IPS DF 4.7 (cell line): Measurements from ENCODE around the gene TBX5.

Experiments used
- DNase-seq: peaks from one replicate; pipeline ENCODE4 v3.0.0-alpha.2; 2013; ENCODE audit warnings: low spot score; ENCODE audit errors: extremely low read depth

TBX5 gene

GRCh38 chr12:114405519-114406271, at the start of gene TBX5:
Gene TBX5 (minus strand): TSS chr12:114406144. CDS start chr12:114403898, 2,246 bp downstream.
- no peak for DNase-seq

DNA sequence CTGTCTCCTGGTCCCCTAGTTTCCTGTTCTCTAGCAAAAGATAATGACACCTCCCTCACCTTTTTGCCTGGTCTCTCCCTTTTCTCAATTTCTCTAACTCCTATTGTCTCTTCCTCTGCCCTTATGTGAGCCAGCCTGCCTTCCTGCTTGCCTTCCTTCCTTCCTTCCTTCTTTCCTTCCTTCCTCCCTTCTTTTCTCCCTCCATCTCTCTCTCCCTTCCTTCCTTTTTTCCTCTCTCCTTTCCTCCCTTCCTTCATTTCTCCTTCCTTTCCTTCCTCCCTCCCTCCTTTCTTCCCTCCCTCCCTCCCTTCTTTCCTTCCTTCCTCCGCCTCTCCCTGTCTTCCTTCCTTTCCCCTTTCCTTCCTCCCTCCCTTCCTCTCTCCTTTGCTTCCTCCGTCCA, 45.7 kb upstream of the TBX5 start:
- no peak for DNase-seq

DNA sequence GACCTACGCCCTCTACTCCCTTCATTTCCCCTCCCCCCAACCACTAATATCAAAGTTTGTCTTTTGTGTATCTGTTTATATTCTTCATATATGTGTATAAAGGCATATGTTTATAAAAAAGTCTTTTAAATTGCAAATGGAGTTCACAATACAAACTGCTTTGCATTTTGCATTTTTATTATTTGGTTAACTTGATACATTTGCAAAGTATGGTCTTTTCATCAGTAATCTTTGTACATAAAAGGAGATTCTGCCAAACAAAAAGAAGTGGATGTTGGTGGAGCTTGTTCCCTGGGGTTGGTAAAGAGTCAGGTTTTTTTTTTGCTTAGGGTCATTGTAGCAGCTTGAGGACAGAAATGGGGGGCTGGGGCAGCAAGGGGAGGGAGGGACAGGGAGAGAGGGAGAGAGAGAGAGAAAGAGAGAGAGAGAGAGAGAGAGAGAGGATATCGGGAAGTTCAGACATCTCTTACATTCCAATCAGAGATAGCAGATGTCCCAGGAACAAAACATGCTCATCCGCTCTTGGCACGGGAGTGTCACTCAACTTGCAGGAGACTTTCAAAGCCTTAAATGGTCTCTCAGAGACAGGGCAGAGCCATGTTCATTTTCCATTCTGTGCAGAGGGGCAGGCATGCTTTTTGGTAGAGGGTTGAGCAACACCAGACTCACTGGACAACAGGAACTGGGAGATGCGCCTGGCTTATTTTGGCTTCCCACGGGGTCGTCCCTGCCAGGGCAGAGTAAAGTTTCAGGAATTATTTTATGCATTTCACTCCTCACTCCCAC, 44.8 kb upstream of the TBX5 start:
- no peak for DNase-seq

DNA sequence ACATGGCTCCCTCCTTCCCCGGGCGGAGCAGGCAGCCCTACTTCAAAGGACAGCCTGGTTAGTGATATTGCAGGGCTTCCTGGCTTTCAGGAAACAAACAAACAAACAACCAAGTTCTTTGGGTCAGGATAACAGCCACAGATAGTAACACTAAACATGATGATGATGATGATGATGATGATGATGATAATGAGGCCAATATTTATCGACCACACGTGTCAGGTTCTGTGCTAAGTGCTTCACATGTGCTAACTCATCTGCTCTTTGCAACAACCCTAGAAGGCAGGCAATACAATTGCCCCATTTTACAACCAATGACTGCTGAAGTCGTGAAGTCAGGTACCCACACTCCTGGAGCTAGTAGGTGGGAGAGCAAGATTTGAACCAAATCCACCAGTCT, 44.1 kb upstream of the TBX5 start:
- DNase-seq = no peak

DNA sequence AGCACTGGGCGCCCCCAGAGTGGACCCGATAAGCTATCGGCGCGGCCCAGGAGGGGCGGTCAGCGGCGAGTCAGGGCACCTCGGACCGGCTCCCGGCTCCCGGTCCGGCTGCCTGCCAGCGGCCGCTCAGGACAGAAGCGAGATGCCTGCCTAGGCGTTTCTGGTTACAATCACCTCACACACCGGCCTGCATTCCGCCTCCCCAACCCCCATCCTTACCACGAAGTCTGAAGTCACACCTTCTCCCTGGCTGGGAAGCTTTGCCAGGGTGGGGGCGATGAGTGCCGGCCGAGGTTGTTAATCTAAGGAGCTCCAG, 42.6 kb upstream of the TBX5 start:
- DNase-seq = no peak

GRCh38 chr12:114447799-114448617, 42.1 kb upstream of the TBX5 start:
- no peak for DNase-seq

DNA sequence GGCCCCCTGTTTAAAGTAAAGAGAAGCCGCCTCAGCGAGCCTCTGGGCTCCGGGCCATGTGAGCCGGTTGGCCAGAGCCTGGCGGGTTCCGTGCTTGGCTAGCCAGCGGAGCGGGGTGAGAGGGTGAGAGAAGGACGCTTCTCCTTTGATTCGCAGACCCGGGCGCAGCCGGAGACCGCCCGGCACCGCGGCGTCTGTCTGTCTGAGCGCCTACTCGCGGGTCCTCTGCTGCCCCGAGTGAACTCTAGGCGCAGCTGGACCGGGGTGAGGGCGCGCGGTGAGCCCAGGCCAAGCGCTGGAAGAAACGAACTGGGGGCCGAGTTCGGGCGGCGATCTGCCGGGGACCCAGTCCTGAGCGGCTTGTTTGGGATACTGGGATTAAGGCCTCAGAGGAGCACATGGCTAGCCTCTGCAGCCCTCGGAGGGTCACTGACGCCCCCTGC, 41.4 kb upstream of the TBX5 start:
- no peak for DNase-seq

- DNase-seq = no peak
Measured at GRCh38 chr12:114445401-114446323, 39.7 kb upstream of the TBX5 start.

- DNase-seq = no peak
Measured at GRCh38 chr12:114444422-114445279, 38.7 kb upstream of the TBX5 start.

- DNase-seq = no peak
Measured at GRCh38 chr12:114443607-114444421, 37.9 kb upstream of the TBX5 start.

DNA sequence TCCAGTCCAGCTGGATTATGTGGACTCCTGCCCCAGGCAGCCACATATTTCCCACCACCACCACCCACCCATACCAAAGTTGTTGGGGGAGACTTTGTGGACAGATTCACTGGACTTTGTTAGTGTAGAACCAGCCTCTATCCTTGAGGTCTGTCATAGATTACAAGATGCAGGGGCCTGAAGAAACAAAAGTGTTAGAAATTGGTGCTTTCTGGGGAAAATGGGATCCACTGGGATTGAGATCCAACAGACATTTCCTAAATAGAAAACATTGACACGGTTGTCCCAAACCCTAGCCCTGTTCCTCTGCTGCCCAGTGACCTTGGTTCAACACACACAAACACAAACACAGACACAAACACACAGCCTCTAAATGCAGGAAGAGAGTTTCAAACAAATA, 36.6 kb upstream of the TBX5 start:
- DNase-seq = no peak

DNA sequence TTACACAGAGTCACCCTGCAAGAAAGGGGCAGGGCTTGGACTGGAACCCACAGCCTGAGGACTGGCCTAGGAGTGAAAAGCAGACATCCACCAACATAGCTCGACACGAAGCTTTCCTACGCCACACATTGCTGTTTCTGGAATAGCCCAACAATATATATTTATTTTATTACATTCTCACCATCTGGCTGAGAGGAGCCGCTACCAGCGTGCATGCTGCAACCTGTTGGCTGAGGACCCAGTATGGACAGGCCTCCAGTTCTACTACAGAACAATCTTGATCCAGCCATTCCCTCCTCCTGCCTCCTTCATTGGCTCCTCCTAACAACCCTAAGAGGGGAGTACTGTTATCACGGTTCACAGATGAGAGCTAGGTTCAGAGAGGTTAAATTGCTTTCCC, 35.6 kb upstream of the TBX5 start:
- no peak for DNase-seq

DNA sequence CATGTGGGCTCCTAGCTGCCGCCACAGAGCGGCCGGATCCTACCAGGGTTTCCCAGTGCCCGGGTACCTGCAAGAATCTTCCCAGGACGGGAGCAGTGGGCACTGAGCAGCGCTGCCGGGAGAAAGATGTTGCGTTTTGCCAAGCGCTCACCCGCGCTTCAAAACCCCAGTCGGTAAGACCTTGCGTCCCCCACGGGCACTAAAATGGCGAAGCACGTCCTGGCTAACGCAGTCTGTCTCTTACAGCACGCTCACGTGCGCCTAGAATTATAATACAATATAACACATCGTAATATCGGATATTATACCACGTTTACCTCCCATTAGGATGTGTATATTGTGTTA, 35.1 kb upstream of the TBX5 start:
- DNase-seq = no peak

DNA sequence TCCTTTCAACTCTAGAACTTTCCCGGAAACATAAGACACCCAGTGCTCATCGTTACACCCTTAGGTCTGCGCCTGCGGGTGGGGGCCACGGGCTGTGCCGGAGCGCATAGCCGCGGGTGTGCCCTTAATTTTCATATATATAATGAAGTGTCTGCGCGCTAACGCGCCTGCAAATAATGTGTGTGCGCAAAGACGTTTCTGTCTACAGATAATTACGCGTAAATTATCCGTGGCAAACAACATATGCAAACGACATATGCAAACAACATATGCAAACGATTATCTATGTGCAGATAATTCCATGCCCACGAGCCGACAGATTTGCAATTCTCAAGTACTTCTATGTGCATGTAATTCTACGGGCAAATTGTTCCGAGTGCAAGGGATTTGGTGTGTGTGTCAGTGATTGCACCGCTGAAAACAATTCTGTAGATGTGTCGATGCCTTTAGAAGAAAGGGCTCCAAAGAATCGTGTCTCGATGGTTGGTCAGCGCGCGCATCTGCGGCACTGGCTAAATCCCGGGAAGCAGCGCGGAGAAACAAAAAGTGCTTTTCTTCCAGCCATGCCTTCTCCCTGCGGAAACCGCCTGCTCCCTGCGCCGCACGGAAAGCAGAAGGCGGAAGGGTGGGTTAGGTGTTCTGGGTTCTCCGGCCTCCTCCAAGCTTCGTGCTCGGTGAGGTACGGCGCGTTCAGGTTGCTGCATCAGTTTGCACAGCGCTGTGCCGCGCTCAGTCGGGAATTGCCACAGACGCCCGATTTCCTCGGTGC, 34.5 kb upstream of the TBX5 start:
- no peak for DNase-seq

DNA sequence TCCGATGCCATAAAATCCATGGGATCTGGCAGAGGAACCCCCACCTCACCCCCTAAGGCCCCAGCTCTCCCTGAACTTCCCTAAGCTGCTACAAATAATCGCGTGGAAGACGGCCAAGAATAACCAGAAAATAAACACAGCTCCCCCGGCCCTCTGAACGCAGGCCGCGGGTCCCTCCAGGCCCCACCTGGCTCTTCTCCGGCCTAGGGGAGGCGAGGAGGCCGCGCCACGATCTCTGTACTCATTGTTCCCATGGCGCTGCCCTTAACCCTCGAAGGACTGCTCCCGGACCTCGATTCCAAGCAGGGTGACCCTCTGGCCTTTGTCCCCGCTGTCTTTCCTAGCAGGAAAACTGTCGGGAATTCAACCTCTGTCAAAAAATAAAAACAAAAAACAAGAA, 33.9 kb upstream of the TBX5 start:
- no peak for DNase-seq

DNA sequence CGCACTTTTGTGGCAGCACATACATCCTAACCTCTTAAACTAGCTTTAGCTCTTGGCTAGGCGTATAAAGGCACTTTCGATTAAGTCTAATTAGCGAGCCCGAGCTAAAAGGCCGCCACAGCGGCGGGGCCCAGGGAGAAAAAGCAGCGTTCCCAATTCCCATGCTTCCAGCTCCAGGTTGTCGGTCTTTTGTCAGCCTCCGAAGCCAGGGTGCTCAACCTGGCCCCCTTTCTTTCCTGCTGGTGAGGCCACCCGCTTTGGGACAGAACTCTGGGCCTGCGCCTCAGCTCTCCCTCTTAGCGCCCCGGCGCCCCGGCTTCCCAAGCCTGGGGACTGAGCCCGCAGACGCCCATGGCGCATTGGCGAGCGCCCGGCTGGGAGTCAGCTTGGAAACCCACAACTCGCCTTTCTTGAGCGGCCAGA, 33.3 kb upstream of the TBX5 start:
- DNase-seq = no peak

DNA sequence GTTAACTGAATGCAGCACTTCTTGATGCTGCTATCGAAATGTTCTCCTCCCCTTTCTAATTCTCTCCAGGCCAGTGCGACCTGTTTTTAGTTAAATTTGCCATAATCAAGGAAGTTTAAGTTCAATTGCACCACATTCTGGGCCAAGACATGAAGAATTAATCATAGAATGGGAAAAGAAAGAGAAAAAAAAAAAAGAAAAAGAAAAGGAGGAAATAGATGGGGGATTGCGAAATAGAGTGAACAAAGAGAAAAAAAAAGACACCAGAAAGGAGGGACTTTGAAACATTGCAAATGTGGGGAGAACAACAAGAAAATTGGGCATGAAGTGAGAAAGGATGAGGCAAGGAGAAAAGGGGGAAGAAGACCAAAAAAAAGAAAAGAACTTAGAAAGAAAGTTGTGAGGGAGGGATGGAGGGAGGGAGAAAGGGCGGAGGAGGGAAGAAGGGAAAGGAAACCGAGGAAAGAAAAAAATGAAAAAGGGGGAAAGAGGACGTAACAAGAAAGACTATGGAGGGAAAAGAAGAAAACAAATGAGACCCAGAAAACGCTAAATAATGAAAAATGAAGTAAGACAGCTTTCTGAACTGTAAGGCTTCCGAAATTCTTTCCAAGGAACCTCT, 32.8 kb upstream of the TBX5 start:
- no peak for DNase-seq

GRCh38 chr12:114434341-114434740, 28.4 kb upstream of the TBX5 start:
- no peak for DNase-seq
